Activated CD8-positive, alpha-beta T cell treated with anti-CD3 and anti-CD28 coated beads for 36 hours (primary cell): Measurements from ENCODE around the gene FGF1. TPM values are rescaled to one million over a fixed set of nuclear protein-coding genes. Genes with fewer than 3 reads are reported as not detected.
A peak's percentile ranks its signal among the peaks of the same experiment; 100 is the strongest.

Experiments used
- ATAC-seq: fragments of 200-7000 bp; cut with Tn5 transposase; one replicate; pipeline ENCODE4 v1.10.0; 2021; ENCODE audit warnings: mild to moderate bottlenecking, moderate library complexity
- CTCF ChIA-PET: fragments of 350-600 bp; sonication (Branson Sonifier 250); formaldehyde crosslinking; loops from one replicate; lab custom pipeline; 2021; ENCODE audit warnings: antibody characterized with exemption; lab: Charles Lee
- POLR2A ChIA-PET: fragments of 350-600 bp; sonication (Branson Sonifier 250); formaldehyde crosslinking; loops from one replicate; lab custom pipeline; 2021; ENCODE audit warnings: antibody characterized with exemption; lab: Charles Lee
- DNase-seq: peaks from one replicate; pipeline ENCODE4 v3.0.0-alpha.2; 2020
- H3K27ac Mint-ChIP-seq: one replicate; pipeline ENCODE4 v1.8.0; 2021; ENCODE audit warnings: mild to moderate bottlenecking, mixed read lengths
- H3K27me3 Mint-ChIP-seq: one replicate; pipeline ENCODE4 v1.8.0; 2021; ENCODE audit warnings: mixed read lengths
- H3K36me3 Mint-ChIP-seq: one replicate; pipeline ENCODE4 v1.8.0; 2021; ENCODE audit warnings: low read depth, mixed read lengths
- H3K4me1 Mint-ChIP-seq: one replicate; pipeline ENCODE4 v1.8.0; 2021; ENCODE audit warnings: low read depth, mixed read lengths
- H3K4me3 Mint-ChIP-seq: one replicate; pipeline ENCODE4 v1.8.0; 2021; ENCODE audit warnings: mild to moderate bottlenecking, moderate library complexity, mixed read lengths
- H3K9me3 Mint-ChIP-seq: one replicate; pipeline ENCODE4 v1.8.0; 2021; ENCODE audit warnings: mixed read lengths
- CTCF ChIP-seq: fragments of 200-600 bp; IDR thresholded peaks from one replicate; pipeline ENCODE4 v1.8.0; 2022; ENCODE audit warnings: antibody characterized with exemption, mild to moderate bottlenecking
- intact Hi-C: fragments of 100-400 bp; cut with micrococcal nuclease; formaldehyde crosslinking; loops from one replicate; pipeline ENCODE4 v1.10.0; 2022
- total RNA-seq, 2 experiments: library from RNA; stranded (reverse); gene quantifications; one replicate each; pipeline ENCODE4 v1.2.3, GENCODE V29; 2021

FGF1 gene
- total RNA-seq, 2 experiments from 2014 or later: not detected

GRCh38 chr5:142617416-142618129, 68.3 kb downstream of the FGF1 start:
- Mint-ChIP-seq H3K9me3 (no peaks in the 10 kb centered on the region), H3K36me3 (no peaks in the 10 kb centered on the region), H3K4me3 (no peak overlapping the region), H3K4me1 (peaks cover 13% of the 10 kb centered on the region), H3K27ac (no peak overlapping the region), H3K27me3 (peaks cover 6% of the 10 kb centered on the region)
- ChIA-PET POLR2A (interaction anchor here (0.7 kb wide), 1 partner anchor 123 kb away, joined by 3 read pairs; no protein-coding TSS in a partner anchor), CTCF (interaction anchor here (1.1 to 1.7 kb wide), 3 partner anchors 38 to 96 kb away, joined by 4 to 7 read pairs (median 5); no protein-coding TSS in a partner anchor)
- no peak for TF ChIP-seq CTCF
- DNase-seq (peak; percentile 49), ATAC-seq (peak; percentile 92)
- intact Hi-C loops: no loop called here

DNA sequence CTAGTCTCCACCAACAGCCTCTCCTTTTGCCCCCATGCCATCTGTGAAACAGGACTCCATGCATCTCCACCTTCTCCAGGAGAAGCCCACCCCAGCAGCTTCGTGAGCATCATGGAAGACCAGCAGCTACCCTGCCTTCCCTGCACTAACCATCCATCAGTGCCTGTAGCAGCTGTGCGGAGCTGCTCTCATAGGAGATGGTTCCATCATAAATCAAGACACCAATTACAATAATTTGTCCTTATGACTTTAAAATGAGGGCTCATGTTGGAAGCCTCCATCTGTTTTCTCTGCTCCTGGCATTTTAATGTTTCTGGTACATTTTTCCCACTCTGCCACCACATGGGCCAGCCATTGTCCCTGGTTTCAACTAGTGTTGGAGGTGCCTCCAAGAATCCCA, 69.9 kb downstream of the FGF1 start:
- ATAC-seq (no peak), DNase-seq (no peak)
- ChIA-PET CTCF (interaction anchor here (0.8 to 8.1 kb wide), 2 partner anchors 29 to 82 kb away, joined by 4 to 71 read pairs; no protein-coding TSS in a partner anchor), POLR2A (no interaction called here)
- intact Hi-C loops: no loop called here
- Mint-ChIP-seq H3K27ac (no peak overlapping the region), H3K27me3 (peaks cover 9% of the 10 kb centered on the region), H3K36me3 (no peaks in the 10 kb centered on the region), H3K9me3 (no peaks in the 10 kb centered on the region), H3K4me1 (peaks cover 13% of the 10 kb centered on the region), H3K4me3 (no peak overlapping the region)
- TF ChIP-seq CTCF: no peak

DNA sequence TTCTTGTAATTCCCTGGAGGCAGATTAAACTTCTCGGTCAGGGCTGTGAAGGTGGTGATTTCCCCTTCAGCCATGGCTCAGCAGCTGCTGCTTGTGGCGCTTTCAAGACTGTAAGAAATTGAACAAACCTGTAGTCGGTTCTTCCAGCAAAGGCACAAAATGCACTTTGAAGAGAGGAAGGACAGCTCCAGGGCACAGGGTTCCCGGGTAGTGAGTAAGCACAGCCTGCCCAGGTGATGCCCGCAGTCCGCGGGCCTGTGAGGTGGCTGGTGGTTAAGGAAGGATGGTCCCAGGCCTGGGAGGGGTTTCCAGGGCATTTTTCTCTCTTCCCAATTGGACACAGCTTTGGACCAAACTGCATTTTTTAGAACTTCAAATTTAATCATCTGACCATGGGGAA, 71.8 kb downstream of the FGF1 start:
- Mint-ChIP-seq H3K4me3 (no peak overlapping the region), H3K9me3 (no peaks in the 10 kb centered on the region), H3K36me3 (no peaks in the 10 kb centered on the region), H3K27ac (no peak overlapping the region), H3K4me1 (peaks cover 13% of the 10 kb centered on the region), H3K27me3 (peaks cover 10% of the 10 kb centered on the region)
- ChIA-PET POLR2A (no interaction called here), CTCF (interaction anchor here (0.7 to 8.1 kb wide), 3 partner anchors 84 to 274 kb away, joined by 3 to 71 read pairs (median 5); no protein-coding TSS in a partner anchor)
- TF ChIP-seq CTCF: no peak
- intact Hi-C loops: no loop called here
- ATAC-seq (no peak), DNase-seq (no peak)

DNA sequence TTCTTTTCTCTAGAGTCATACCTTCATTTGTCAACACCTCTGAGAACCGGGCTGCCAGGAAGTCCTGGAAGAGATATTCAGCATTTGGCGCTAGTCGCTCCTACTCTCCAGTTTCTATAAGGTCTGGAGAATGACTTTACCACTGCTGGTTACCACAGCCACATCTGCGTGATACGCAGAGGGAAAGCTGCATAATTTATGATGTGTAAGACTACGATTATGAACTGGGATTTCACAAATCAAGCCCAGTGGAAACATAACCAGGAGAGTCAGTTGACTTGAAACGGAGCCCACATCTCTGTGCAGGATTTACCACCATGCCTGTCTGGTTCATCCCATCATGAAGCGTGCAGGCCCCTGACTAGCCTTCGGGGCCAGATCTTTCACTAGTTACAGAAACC, 72.6 kb downstream of the FGF1 start:
- CTCF ChIA-PET: interaction anchor here (8.1 kb wide), 1 partner anchor 85 kb away, joined by 71 read pairs; no protein-coding TSS in a partner anchor
- intact Hi-C loops: loop anchor here (2.0 kb wide), 1 partner anchor 86 kb away; no protein-coding TSS in a partner anchor
- no peaks in the 10 kb centered on the region for H3K36me3 Mint-ChIP-seq

More for the DNA sequence above, 72.6 kb downstream of the FGF1 start:
- Mint-ChIP-seq H3K4me1 (peaks cover 10% of the 10 kb centered on the region), H3K9me3 (no peaks in the 10 kb centered on the region), H3K27me3 (peaks cover 10% of the 10 kb centered on the region), H3K27ac (no peak overlapping the region), H3K4me3 (no peak overlapping the region)
- no peak for DNase-seq
- ATAC-seq: no peak
- no peak for TF ChIP-seq CTCF
- POLR2A ChIA-PET: no interaction called here
